NCI-H226 (cell line): ENCODE data around the gene NAP1L5.
A peak's percentile ranks its signal among the peaks of the same experiment; 100 is the strongest.

Experiments used
- DNase-seq: peaks from one replicate; pipeline ENCODE4 v3.0.0-alpha.2; 2015

Gene NAP1L5

GRCh38 chr4:88720451-88721428 is 23.1 kb upstream of the NAP1L5 start:
- DNase-seq = no peak

- no peak for DNase-seq
These were observed 21.8 kb upstream of the NAP1L5 start for GRCh38 chr4:88719381-88719780.

- DNase-seq = no peak
These were observed 20.5 kb upstream of the NAP1L5 start for GRCh38 chr4:88718098-88718497.

- DNase-seq = no peak
These were observed 16.2 kb upstream of the NAP1L5 start for GRCh38 chr4:88713782-88714181.

- DNase-seq = no peak
These were observed 12.4 kb upstream of the NAP1L5 start for GRCh38 chr4:88709989-88710388.

- DNase-seq = peak; percentile 5
These were observed 8.9 kb upstream of the NAP1L5 start for GRCh38 chr4:88706574-88706973.

- DNase-seq = no peak
These were observed 8.3 kb upstream of the NAP1L5 start for GRCh38 chr4:88705805-88706492.

- DNase-seq = no peak
These were observed 7.6 kb upstream of the NAP1L5 start for GRCh38 chr4:88705223-88705622.

GRCh38 chr4:88702782-88703181 is 5.2 kb upstream of the NAP1L5 start:
- no peak for DNase-seq

GRCh38 chr4:88698519-88698918 is 890 bp upstream of the NAP1L5 start:
- DNase-seq = no peak

GRCh38 chr4:88697141-88697540 is 488 bp downstream of the NAP1L5 start:
- DNase-seq = no peak

GRCh38 chr4:88696630-88697029 is 999 bp downstream of the NAP1L5 start:
- no peak for DNase-seq

GRCh38 chr4:88693792-88694191 is 3.8 kb downstream of the NAP1L5 start:
- DNase-seq = no peak

GRCh38 chr4:88690355-88690754 is 7.3 kb downstream of the NAP1L5 start:
- DNase-seq = no peak

GRCh38 chr4:88681209-88681608 is 16.4 kb downstream of the NAP1L5 start:
- no peak for DNase-seq

GRCh38 chr4:88675543-88675942 is 22.1 kb downstream of the NAP1L5 start:
- DNase-seq = peak; percentile 39

- DNase-seq = no peak
These were observed 22.6 kb downstream of the NAP1L5 start for GRCh38 chr4:88674979-88675378.

GRCh38 chr4:88674565-88674964 is 23.1 kb downstream of the NAP1L5 start:
- no peak for DNase-seq

- DNase-seq = no peak
These were observed 23.7 kb downstream of the NAP1L5 start for GRCh38 chr4:88673886-88674285.

GRCh38 chr4:88672987-88673386 is 24.6 kb downstream of the NAP1L5 start:
- DNase-seq = no peak

GRCh38 chr4:88661739-88662138 is 35.9 kb downstream of the NAP1L5 start:
- DNase-seq = peak; percentile 55

- peak; percentile 33 for DNase-seq
These were observed 37.0 kb downstream of the NAP1L5 start for GRCh38 chr4:88660446-88661294.

GRCh38 chr4:88659890-88660208 is 37.8 kb downstream of the NAP1L5 start:
- no peak for DNase-seq
